ENCODE measurements around the gene KIAA1549. TPM values are rescaled to one million over a fixed set of nuclear protein-coding genes. Genes with fewer than 3 reads are reported as not detected.
"Not testable (repeated sequence)": the region's sequence is repeated elsewhere in the genome, so short reads cannot be mapped to it uniquely, and the experiment has no call there.

Gene KIAA1549
- total RNA-seq, 1 donor from 2014 or later: 2.5 TPM

DNA sequence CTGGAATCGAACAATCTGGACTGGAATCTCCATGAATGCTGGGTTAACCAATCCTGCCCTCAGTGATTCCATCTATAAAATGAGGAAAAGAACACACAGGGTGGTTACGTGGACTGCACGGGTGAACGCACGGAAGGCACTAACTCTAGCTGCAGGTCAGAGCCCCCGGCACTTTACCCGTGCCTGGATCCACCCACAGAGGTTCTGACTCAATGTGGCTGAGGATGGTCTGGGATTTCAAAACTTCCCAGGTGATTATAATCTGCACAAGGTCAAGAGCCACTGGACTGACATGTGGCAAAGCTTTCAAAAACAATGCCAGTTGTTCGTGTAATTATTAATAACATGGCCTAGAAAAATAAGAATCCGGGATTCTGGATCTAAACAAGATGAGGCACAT is 29.2 kb downstream of the KIAA1549 start:
- DNase-seq: no peak
- intact Hi-C loops (cut with micrococcal nuclease): no loop called here
- no peak for ATAC-seq

DNA sequence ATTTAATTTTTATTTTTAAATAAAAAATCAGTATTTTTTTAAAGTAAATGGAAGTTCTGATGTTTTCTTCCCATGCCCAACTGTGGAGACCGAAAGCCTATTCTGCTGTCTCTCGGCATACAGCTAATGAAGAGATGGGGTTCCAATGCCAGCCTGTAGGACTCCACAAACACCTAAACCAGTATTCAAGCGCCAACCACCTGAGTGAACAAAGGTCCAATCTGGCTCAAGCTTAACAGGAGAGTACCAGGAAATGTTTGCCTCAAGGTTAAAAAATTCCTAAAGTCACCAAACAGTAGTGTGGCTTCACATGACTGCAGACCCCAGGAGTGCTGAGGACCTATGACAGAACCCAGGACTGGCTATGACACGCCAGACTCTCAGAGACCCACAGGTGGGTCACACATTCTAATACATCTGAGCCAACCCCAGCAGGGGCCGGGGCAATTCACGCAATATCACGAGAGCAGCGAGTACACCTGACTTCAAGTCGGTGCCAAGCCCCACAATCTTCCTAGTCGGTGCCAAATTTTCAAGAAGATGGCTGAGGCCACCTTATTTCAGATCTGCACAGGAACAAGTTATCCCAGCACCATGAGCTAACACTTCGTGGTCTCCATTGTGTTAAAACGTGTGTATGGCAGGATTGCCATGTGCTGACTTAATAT is 31.6 kb downstream of the KIAA1549 start:
- ATAC-seq (no peak), DNase-seq (no peak)
- intact Hi-C loops (cut with micrococcal nuclease): no loop called here

DNA sequence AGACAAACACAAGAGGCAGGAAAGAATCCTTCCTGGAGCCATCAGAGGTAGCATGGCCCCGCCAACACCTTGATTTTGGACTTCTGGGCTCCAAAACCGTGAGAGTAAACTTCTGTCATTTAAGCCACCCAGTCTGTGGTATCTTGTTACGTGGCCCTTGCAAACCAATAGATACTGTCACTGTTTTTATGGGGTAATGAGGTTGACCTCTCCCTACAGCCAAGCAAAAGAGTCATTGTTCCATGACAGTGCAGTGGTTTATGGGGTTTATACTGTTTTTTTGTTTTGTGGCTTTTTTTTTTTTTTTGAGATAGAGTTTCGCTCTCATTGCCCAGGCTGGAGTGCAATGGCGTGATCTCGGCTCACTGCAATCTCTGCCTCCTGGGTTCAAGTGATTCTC is 32.8 kb downstream of the KIAA1549 start:
- intact Hi-C loops (cut with micrococcal nuclease): no loop called here
- DNase-seq (no peak), ATAC-seq (no peak)

- DNase-seq (no peak), ATAC-seq (no peak)
- intact Hi-C loops (cut with micrococcal nuclease): no loop called here
These were observed 35.4 kb downstream of the KIAA1549 start for GRCh38 chr7:138945821-138946220.

DNA sequence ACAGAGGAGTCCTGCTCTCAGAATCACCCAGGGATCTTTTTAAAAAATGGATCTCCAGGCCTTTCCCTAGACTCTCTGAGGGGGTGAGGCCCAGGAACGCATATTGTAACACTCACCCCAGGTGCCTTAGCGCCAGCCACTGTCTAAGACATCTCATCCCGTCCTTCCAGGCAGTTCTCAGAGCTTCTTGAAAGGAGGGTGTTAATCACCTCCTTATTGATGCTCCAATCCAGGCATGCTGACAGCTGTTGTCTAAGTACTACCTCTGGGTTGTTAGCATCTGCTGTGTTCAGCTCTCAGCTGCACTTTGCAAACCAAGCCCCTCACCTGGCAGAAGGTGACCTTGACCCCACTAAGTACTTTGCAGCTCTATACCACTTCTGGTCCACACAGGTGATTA is 36.0 kb downstream of the KIAA1549 start:
- DNase-seq (no peak), ATAC-seq (no peak)
- intact Hi-C loops (cut with micrococcal nuclease): no loop called here

GRCh38 chr7:138944592-138944991 is 36.6 kb downstream of the KIAA1549 start:
- ATAC-seq (no peak), DNase-seq (no peak)
- intact Hi-C loops (cut with micrococcal nuclease): no loop called here

DNA sequence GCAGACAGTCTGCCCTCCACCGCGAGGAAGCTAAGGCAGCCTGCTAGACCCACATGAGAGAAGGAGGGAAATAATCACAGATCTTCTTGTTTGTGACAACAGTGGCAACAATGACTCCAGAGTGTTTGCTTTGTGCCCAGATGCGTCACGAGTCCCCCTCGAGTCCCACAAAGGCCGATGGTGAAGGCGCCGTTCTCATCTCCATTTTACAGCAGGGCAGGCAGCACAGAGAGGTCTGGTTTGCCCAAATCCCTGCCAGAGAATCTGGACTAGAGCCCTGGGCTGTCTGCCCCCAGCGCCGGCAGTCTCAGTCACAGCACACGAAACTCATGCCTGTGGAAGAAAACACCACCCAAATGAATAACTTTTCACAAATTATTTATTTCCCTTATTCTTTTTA is 38.1 kb downstream of the KIAA1549 start:
- ATAC-seq (no peak), DNase-seq (no peak)
- intact Hi-C loops (cut with micrococcal nuclease): no loop called here

- intact Hi-C loops (cut with micrococcal nuclease): no loop called here
- ATAC-seq (no peak), DNase-seq (no peak)
These were observed 39.6 kb downstream of the KIAA1549 start for GRCh38 chr7:138941545-138941944.

- not testable (repeated sequence) for ATAC-seq
These were observed 40.6 kb downstream of the KIAA1549 start for GRCh38 chr7:138940602-138941001.

GRCh38 chr7:138937484-138937883 is 43.7 kb downstream of the KIAA1549 start:
- intact Hi-C loops (cut with micrococcal nuclease): no loop called here
- no peak for DNase-seq
- no peak for ATAC-seq

More at GRCh38 chr7:138940602-138941001, 40.6 kb downstream of the KIAA1549 start:
- intact Hi-C loops (cut with micrococcal nuclease); DNase-seq: not testable (repeated sequence)

GRCh38 chr7:138935465-138936011 is 45.7 kb downstream of the KIAA1549 start:
- intact Hi-C loops (cut with micrococcal nuclease): no loop called here
- DNase-seq: no peak
- ATAC-seq: peak; percentile 76

DNA sequence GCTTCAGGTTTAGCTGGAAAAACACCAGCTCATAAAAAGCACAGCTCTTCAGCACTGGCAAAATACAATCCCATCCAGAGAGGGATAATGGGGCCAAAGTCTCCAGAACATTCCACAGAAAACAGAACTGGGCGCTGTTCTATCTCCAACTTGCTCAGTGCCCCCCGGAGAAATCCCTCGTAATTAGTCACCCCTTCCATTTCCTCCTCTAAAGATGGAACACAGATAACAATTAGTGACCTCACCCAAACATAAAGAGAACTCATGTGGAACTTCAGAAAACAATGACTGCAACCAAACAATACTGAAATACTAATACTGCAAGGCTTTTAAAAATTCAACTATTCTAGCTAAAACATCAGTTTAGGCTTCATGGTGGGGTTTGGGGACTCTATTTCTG is 46.3 kb downstream of the KIAA1549 start:
- DNase-seq (no peak), ATAC-seq (peak; percentile 15)
- intact Hi-C loops (cut with micrococcal nuclease): no loop called here

GRCh38 chr7:138934367-138934766 is 46.8 kb downstream of the KIAA1549 start:
- intact Hi-C loops (cut with micrococcal nuclease): no loop called here
- DNase-seq (no peak), ATAC-seq (no peak)

- DNase-seq (no peak), ATAC-seq (no peak)
- intact Hi-C loops (cut with micrococcal nuclease): no loop called here
These were observed 48.3 kb downstream of the KIAA1549 start for GRCh38 chr7:138932870-138933269.

DNA sequence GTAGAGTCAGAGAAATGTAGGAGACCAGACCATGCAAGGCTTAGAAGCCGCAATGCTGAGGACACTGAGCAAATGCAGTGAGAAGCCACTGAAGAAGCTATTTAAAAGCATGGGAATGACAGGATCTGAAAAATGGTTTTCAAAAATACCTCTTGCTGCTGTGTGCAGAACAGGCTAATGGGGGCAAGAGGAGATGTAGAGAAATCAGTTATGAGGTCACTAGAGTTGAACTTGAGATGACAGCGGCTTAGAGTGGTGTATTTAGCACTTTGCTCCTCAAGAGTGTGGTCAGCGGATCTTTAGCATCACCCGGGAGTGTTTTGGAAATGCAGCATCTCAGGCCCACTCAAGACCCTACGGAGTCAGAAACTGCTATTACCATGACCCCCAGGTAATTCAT is 48.8 kb downstream of the KIAA1549 start:
- no peak for DNase-seq
- intact Hi-C loops (cut with micrococcal nuclease): no loop called here
- ATAC-seq: no peak

GRCh38 chr7:138929969-138930368 is 51.2 kb downstream of the KIAA1549 start:
- DNase-seq: no peak
- ATAC-seq: no peak
- intact Hi-C loops (cut with micrococcal nuclease): no loop called here

- DNase-seq: no peak
- intact Hi-C loops (cut with micrococcal nuclease): no loop called here
- no peak for ATAC-seq
These were observed 55.0 kb downstream of the KIAA1549 start for GRCh38 chr7:138926241-138926612.

DNA sequence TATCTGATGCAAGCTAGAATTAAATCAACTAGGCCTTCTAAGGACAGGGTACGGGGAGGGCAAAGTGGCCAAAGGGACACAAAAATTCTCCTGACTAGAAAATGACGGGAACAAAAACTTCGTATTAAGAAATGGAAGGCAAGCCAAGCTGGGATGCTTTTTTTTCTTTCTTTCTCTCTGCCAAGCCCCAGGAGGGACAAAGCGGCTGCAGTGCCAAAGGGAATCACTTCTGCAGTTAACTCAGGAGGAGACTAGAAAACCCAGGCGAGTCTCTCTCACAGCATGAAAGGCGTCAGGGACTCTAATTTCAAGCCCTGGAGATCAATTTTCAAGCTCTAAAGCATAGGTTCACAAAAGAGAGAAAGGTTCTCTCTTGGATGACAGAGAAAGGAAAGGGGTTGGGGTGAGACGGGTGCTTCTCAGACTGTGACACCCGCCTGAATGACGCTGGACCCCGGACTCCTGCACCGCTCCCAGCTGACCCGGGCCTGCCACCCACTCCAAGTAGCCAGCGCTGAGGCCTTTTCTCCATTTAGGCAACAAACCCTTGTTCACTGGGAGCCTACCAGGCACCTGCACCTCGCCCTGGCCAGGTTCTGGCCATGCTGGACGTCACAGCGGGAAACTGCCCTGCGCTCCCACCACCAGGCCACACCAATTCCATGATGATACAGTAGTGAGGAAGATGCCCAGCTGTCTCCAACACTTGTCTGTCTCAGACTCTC is 56.5 kb downstream of the KIAA1549 start:
- intact Hi-C loops (cut with micrococcal nuclease): no loop called here
- DNase-seq (no peak), ATAC-seq (no peak)

DNA sequence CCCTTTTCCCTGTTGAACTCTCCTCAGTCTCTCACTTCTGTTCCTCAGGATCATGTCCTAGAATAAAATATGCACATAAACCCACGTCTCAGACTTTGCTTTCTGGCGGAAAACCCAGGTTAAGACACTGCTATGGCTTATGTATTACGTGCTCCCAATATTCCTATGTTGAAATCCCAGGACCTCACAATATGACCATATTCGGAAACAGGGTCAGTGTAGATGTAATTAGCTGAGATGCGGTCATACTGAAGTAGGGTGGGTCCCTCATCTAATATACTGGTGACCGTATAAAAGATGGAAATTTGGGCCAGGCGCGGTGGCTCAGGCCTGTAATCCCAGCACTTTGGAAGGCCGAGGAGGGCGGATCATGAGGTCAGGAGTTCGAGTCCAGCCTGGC is 59.9 kb downstream of the KIAA1549 start:
- no peak for ATAC-seq
- intact Hi-C loops (cut with micrococcal nuclease): no loop called here
- DNase-seq: no peak

- ATAC-seq: no peak
- intact Hi-C loops (cut with micrococcal nuclease): no loop called here
- no peak for DNase-seq
These were observed 61.3 kb downstream of the KIAA1549 start for GRCh38 chr7:138919911-138920310.

DNA sequence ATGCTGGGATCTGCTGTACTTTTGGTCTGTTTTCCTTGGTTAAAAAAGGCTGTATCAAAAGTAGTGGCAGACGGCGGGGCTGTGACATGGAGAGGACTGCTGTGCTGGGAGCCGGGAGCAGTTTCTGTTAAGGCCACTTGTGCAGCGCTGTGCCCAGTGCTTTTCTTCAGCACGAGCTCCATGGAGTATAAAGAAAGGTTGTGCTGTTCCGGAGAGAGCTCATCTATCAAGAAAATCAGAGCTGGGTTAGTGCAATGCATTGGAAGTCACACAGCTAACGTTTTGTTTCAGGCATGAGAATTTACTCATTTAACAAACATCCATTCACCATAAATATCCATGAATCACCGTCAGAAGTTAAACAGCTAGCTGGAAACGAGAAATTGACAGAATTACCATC is 62.0 kb downstream of the KIAA1549 start:
- ATAC-seq (no peak), DNase-seq (no peak)
- intact Hi-C loops (cut with micrococcal nuclease): no loop called here

Data from left ventricle myocardium superior (tissue), 1 donor.